ENCODE measurements around the gene COL1A1. TPM values are rescaled to one million over a fixed set of nuclear protein-coding genes. Genes with fewer than 3 reads are reported as not detected.
A peak's percentile ranks its signal among the peaks of the same experiment; 100 is the strongest.

The COL1A1 gene
- total RNA-seq, 2 donors from 2014 or later, result 106 to 151 TPM

GRCh38 chr17:50204431-50204830, 3.0 kb upstream of the COL1A1 start:
- ATAC-seq (no peak), DNase-seq (no peak)
- intact Hi-C loops (cut with DNase I), result loop anchor here in 1 of 2 donors (5.0 kb wide), 2 partner anchors 68 to 93 kb away; partner anchors contain the start of gene TMEM92

- intact Hi-C loops (cut with DNase I), result loop anchor here in 1 of 2 donors (5.0 kb wide), 2 partner anchors 69 to 94 kb away; partner anchors contain the start of gene TMEM92
- DNase-seq (peak; percentile 24), ATAC-seq (no peak)
Measured at GRCh38 chr17:50203604-50204345, 2.3 kb upstream of the COL1A1 start.

GRCh38 chr17:50203086-50203485, 1.7 kb upstream of the COL1A1 start:
- intact Hi-C loops (cut with DNase I), result loop anchor here in 1 of 2 donors (5.0 kb wide), 2 partner anchors 69 to 94 kb away; partner anchors contain the start of gene TMEM92
- peak; percentile 20 for DNase-seq
- ATAC-seq, result no peak

- DNase-seq, result peak; percentile 90
- peak; percentile 79 to 82 for ATAC-seq
- intact Hi-C loops (cut with DNase I), result loop anchor here (1.0 to 5.0 kb wide), 4 partner anchors 72 to 97 kb away; partner anchors contain the start of gene TMEM92 (in 1 of the 2)
Measured at GRCh38 chr17:50200457-50201275, 765 bp downstream of the COL1A1 start.

GRCh38 chr17:50199803-50200456, 1.5 kb downstream of the COL1A1 start:
- DNase-seq, result peak; percentile 92
- intact Hi-C loops (cut with DNase I), result loop anchor here (1.0 to 5.0 kb wide), 4 partner anchors 72 to 97 kb away; partner anchors contain the start of gene TMEM92 (in 1 of the 2)
- ATAC-seq, result peak; percentile 89 to 91

- DNase-seq, result no peak
- intact Hi-C loops (cut with DNase I), result no loop called here
- ATAC-seq, result no peak
Measured at GRCh38 chr17:50199211-50199802, 2.1 kb downstream of the COL1A1 start.

GRCh38 chr17:50198026-50198669, 3.3 kb downstream of the COL1A1 start:
- intact Hi-C loops (cut with DNase I), result no loop called here
- ATAC-seq (no peak), DNase-seq (peak; percentile 68)

- intact Hi-C loops (cut with DNase I), result no loop called here
- ATAC-seq (no peak), DNase-seq (no peak)
Measured at GRCh38 chr17:50196826-50197225, 4.6 kb downstream of the COL1A1 start.

- no peak for ATAC-seq
- no peak for DNase-seq
- intact Hi-C loops (cut with DNase I), result no loop called here
Measured at GRCh38 chr17:50196036-50196435, 5.4 kb downstream of the COL1A1 start.

- DNase-seq, result no peak
- intact Hi-C loops (cut with DNase I), result no loop called here
- ATAC-seq, result no peak
Measured at GRCh38 chr17:50194934-50195865, 6.2 kb downstream of the COL1A1 start.

GRCh38 chr17:50194140-50194933, 7.1 kb downstream of the COL1A1 start:
- no peak for ATAC-seq
- intact Hi-C loops (cut with DNase I), result no loop called here
- no peak for DNase-seq

GRCh38 chr17:50192618-50193291, 8.7 kb downstream of the COL1A1 start:
- intact Hi-C loops (cut with DNase I), result no loop called here
- no peak for ATAC-seq
- DNase-seq, result no peak

- no peak for DNase-seq
- intact Hi-C loops (cut with DNase I), result no loop called here
Measured at GRCh38 chr17:50192144-50192617, 9.2 kb downstream of the COL1A1 start.

GRCh38 chr17:50191359-50192143, 9.9 kb downstream of the COL1A1 start:
- intact Hi-C loops (cut with DNase I), result no loop called here
- DNase-seq, result no peak
- no peak for ATAC-seq

More at GRCh38 chr17:50192144-50192617, 9.2 kb downstream of the COL1A1 start:
- ATAC-seq, result no peak

Measured in left cardiac atrium (tissue), 4 donors.